GM18517 (cell line): Measurements from ENCODE around the gene KEL.
"Not testable (repeated sequence)": the region's sequence is repeated elsewhere in the genome, so short reads cannot be mapped to it uniquely, and the experiment has no call there.

Experiments
- ATAC-seq: cut with Tn5 transposase; IDR thresholded peaks from one replicate; pipeline ENCODE4 v1.9.1; 2021; ENCODE audit warnings: mild to moderate bottlenecking, moderate library complexity; ENCODE audit not compliant: unreplicated experiment

Gene KEL, protein sequence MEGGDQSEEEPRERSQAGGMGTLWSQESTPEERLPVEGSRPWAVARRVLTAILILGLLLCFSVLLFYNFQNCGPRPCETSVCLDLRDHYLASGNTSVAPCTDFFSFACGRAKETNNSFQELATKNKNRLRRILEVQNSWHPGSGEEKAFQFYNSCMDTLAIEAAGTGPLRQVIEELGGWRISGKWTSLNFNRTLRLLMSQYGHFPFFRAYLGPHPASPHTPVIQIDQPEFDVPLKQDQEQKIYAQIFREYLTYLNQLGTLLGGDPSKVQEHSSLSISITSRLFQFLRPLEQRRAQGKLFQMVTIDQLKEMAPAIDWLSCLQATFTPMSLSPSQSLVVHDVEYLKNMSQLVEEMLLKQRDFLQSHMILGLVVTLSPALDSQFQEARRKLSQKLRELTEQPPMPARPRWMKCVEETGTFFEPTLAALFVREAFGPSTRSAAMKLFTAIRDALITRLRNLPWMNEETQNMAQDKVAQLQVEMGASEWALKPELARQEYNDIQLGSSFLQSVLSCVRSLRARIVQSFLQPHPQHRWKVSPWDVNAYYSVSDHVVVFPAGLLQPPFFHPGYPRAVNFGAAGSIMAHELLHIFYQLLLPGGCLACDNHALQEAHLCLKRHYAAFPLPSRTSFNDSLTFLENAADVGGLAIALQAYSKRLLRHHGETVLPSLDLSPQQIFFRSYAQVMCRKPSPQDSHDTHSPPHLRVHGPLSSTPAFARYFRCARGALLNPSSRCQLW

DNA sequence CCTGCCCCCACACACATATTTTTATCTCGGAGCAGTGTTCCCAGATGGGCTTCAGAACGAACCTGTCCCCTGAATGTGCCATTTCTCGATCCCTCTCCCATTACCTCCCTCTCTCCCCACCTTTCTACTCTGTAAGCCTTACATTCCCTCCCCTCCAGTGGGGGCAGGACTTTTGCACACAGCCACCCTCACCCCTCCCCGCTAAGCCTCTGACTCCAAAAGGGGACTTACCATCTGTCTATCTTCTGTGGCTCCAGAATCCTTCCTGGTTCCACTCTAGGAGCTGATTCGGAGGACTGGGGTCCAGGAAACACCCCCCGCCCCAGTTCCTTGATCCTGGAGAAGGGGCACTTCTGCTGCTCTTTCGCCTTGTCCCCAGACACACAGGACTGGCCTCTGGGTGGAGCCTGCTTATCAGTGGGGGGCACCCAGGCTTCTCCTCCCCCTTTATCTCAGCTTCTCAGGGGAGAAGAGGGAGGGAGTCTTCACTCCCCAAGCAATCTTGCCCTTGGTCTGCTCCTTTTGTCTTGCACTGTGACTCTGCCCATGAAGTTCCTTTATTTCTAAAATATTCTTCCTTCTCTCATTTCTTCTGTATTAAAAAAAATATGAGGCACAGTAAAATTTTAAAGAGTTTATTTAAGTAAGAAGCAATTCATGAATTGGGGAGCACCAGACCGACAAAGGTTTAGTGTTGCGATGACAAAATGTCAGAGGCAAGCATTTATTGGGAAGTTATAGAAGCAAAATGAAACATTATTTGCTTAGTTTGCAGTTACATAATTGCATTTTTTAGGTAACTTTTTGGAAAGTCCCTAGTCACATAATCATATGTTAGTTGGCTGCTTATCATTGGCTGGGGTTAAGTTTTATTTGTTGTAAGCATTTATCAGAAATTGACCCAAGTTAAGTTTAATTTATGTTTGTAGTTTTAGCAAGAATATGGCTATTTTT lies at the start of gene KEL:
TSS of gene KEL (minus strand) at position 391 of the 954 bp plus-strand sequence. CDS start at position 234, 157 bp downstream.
- no peak for ATAC-seq

DNA sequence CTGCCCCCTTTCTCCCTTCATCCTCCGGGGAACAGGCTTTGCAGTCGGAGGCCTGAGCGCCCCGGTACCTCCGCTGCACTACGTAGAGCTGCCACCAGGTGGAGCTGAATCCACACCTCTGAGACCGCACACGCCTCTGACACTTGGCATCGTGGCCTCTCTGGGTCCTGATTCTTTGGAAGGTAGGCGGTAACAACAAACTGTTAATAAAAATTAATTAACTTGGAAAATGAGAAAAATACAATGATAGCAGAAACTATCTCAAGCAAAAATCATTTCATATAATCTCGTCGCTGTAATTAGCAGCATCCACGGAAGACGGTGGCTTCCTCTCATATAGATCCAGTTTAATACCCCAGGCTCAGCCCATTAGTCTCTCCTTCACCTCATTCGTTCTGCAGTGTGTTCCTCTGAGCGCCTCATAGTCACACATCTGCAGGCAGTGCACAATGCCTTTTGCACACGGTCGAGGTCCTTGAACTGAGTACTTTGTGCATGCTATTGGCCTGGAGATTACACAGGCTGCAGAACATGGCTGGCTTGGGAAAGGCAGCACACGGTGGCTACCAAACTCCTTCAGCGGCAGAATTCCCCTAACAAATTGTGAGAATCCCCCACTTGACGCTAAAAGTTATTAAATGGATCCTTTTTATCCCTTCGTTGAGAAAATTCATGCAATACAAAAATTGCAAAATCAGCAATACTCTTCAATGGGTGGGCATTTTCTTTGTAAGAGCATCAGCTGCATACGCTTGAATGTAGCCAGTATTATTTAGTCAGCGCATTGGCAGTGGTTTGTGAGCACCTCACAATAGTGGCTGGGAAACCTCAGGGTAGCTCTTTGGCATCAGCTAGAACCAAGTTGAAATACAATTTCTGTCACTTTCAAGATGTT lies 46.1 kb upstream of the KEL start:
- peak; percentile 80 for ATAC-seq

DNA sequence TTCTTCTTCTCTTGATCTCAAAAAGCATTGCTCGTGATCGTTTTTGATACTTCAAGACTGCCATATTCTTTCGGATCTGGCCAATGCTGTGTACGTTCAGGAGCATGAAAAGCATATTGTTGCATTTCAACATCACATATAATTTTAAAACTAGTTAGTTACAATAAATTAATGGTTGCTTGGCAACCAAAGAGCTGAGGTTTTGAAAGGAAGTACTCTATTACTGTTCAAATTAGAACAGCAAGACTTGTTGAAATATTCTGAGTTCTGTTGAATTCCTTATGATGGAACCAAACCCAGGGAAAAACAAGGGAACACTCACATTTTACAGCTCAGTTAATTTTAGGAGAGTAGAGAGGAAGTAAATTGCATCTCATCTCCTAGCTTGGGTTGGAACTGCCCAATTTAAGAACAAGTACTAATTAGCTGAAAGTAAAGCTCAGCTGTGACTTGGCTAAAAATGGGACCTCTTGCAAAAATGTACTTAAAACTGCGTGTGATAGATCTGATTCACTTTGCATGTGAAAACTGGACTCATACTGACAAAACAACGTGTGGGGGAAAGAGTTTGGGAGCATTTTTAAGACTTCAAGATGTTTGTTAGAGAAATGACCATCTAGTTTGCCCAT lies 43.6 kb upstream of the KEL start:
- no peak for ATAC-seq

DNA sequence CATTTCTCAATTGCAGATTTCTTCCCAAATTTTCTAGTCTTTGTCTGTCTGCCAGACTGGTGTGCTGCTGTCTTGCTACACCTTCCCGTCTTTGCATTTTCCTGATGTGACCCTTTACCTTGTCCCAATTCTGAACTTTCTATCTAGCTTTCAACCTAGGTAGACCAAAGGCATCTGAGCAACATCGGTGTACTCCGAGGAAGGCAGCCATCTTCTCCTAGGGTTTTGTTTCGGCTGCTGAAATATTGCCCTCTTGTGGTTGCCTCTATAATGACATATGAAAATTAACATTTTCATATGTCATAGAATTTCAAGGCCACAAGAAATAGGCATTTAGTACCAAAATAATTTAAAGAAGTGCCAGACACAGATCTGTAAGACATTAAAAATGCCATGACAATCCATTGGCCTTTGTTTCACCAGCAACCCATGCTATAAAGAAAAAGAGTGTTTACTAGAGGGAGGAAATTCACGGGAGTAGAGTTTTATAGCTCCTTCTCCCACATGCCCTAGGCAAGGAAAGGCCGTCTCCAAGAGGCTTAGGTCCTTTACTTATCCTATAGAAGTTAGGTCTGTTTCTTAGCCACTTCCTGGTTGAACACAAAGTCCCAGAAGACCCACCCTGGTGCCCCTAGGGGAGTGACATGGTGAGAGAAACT lies 41.4 kb upstream of the KEL start:
- peak; percentile 72 for ATAC-seq

DNA sequence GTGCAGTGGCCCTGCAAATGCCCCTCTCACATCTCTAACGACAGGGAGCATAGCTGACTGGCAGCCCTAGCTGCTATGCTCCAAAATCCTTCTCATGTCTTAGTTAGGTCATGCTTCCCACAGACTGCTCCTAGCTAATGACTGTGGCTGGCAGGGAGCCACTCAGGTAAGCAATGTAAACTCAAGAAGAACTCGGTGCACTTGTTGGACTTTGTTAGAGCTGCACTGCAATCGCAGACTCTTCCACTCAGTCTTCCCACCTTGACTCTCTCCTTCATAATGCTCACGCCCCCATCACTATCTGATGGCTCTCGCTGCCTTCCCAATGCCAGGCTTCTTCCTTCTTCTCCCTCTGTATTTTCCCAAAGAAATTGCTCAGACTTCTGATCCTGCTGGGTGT lies 40.7 kb upstream of the KEL start:
- ATAC-seq, result no peak

DNA sequence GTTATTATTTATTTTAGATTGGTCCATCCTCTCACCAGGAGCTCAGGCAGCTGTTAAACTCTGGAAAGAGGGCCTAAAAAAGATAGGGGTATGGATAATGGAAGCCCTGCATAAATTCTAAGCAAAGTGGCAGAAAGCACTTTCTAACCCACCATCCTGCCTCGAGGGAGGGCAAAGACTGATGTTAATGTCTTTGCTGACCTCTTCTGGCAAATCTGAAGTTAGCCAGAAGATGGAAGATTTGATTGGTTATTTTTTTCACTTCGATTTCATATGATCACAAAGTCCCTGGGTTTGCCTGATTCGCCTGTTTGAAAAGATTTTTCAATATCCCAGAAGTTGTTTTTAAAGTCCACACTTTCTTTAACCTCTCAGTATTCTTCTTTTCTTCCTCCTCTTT lies 39.9 kb upstream of the KEL start:
- ATAC-seq, result no peak

DNA sequence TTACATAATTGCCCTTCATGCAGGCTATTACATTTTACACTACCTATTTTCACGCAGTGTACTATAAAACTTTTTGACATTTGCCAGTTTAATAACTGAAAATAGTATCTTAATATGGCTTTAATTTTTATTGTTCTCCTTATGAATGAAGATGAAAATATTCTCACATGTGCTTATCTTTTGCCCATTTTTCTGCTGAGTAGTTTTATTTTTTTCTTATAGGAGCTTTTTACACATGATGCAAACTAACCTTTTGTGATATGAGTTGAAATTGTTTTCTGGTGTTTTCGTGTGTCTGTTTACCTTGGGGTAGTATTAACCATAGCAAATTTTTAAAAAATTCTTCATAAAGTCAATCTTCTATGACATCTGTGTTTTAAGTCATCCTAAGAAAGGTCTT lies 38.5 kb upstream of the KEL start:
- no peak for ATAC-seq

DNA sequence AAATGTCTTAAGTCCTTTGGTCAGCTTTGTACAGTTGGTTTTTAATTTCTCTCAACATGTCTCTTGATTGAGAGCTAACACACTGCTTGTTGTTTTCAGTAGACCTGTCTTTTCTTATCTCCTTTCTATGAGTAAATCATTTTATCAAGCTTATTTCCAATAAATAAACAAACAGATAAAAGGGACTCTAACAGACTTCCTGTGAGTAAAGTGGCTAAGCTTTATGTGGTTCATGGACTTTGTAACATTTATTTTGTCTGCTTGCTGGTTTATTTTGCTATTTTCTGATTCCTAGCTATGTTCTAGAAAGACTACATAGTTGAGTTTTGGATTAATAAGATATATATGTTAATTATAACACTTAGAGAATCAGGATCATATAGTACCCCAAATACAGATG lies 37.6 kb upstream of the KEL start:
- ATAC-seq, result no peak

DNA sequence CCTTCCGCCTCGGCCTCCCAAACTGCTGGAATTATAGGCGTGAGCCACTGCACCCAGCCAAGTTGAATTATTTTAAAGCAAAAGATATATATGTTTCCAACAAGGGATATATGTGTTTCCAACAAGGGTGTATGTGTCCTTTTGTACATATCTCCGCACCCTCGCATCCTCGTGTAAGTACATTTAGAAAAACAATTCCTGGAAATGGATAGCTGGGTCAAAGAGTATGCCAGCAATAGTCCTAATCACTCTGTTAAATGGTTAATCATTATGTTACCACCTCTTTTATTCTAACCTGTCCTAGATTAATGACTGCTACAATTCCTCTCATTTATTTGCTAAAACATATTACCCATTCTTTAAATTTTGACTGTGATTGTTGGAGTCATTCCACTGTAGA lies 36.8 kb upstream of the KEL start:
- ATAC-seq, result no peak

DNA sequence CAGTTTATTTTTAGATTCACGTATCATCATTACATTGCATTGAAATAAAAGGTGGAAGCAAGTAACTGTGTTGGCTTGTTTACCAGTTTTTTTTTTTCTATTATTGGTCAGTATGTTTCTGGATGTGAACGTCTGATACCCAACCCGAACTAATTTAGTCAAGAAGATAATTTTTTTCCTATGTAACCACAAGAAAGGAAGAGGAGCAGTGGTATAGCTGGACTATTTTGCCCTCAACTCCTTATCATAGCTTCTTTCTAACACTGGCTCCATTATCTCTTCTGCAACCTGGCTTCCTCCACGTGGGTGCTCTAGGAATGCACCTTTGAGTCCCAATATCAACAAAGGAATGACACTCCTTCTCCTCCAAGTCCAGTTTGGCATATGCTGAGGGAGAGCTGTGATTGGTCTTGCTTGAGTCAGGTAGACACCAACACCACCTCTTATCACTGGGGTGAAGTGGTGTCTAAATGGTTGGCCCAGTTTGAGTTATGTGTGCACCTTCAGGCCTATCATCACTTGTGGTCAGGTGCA lies 35.4 kb upstream of the KEL start:
- no peak for ATAC-seq

DNA sequence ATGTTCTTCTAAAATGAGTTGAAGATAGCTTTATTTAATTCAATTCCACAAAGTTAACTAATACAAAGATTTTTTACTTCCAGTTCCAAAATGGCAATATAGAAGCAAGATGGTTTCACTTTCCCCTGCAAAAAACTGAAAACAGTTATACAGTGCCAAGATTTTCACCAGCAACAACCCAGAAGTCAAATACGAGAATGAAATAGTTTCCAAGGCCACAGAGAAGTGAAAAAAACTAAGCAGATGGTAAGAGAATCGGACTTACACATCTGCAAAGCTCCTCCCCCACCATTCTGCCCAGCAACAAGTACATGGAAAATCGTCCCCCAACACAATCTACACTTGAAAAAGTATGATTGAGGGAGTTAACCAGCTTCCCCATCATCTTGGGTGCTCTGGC lies 30.3 kb upstream of the KEL start:
- no peak for ATAC-seq

DNA sequence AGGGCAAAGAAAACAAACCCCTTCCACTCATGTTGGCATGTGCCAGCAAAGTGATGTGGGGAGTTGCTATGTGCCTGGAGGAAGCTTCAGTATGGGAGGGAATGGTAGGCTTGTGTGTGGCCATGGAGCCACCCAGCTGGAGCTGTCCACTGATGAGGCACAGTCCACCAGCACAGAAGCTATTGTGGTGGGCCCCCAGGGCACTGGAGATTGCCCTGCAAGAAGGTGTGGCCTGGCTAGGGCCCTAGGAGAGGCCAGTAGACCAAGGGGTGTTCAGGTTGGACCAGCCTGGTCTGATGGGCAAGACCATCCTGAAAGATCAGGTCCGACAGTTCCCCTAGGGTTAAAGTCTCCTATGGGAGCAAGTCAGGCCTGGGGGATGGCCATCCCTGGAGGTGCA lies 22.1 kb upstream of the KEL start:
- ATAC-seq, result no peak

DNA sequence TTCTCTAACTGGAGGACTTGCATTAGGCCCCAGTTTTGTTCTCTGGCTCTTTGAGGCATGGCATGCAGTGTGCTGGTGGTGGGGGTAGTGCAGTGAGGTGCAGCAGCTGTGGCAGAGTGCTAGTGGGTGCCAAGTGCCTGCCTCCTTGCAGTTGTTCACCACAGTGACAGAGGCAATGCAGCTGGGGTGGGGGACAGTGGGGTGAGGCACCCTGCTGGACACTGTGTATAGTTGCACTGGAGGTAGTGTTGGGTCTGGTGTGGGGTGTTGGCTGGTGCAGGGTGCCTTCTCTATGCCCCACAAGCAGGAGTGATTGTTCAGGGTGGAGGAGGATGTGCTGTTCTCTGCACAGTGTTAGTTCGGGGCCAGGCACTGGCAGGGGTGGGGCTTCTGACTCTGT lies 21.7 kb upstream of the KEL start:
- no peak for ATAC-seq

DNA sequence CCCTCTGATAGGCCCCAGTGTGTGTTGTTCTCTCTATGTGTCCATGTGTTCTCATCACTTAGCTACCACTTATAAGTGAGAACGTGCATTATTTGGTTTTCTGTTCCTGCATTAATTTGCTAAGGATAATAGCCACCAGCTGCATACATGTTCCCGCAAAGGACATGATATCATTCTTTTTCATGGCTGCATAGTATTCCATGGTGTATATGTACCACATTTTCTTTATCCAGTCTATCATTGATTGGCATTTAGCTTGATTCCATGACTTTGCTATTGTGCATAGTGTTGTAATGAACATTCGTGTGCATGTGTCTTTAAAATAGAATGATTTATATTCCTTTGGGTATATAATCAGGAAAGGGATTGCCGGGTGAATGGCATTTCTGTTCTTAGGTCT lies 16.2 kb upstream of the KEL start:
- ATAC-seq, result not testable (repeated sequence)

DNA sequence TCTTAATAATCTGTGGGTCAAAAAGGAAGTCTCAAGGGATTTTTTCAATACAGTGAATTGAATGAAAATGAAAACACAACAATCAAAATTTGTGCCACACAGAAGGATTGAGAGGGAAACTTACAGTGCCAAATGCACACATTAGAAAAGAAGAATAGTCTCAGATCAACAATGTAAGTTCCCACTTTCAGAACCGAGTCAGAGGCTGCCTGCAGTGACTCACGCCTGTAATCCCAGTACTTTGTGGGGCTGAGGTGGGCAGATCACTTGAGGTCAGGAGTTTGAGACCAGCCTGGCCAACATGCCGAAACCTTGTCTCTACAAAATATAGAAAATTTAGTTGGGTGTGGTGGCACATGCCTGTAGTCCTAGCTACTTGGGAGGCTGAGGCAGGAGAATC lies 12.5 kb upstream of the KEL start:
- no peak for ATAC-seq

DNA sequence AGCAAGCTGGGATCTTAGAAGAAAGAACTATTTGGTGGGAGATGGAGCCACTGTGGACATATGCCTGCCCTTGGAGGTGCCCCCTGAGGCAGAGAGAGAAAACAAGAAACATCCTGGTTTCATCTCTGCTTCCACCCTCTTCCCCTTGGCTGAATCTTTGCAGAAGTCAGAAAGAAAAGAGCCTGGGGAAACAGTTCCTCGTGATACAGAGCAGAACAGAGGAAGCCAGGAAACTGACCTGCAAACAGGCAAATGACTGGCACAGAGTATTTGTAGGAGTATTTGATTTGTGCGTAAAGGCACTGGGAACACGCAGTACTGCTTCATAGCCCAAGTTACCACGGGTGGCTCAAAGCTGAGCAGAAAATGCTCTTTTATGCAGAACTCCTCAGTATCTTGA lies 7.0 kb upstream of the KEL start:
- no peak for ATAC-seq

DNA sequence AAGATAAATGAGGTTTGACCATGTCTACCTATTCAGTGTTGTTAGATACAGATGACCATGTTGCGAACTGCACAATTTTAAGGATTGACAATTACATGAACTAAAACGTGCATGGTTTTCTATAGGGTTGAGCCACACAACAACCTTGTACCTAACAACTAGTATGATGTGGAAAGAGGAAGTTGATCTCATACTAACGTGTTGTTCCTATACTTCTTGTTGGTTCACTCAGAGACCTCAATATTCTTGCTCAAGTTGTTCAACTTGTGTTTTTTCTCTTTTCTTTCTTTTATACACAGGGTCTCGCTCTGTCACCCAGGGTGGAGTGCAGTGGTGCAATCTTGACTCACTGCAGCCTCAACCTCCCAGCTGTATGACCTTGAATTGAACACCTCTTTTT lies 6.1 kb upstream of the KEL start:
- no peak for ATAC-seq

DNA sequence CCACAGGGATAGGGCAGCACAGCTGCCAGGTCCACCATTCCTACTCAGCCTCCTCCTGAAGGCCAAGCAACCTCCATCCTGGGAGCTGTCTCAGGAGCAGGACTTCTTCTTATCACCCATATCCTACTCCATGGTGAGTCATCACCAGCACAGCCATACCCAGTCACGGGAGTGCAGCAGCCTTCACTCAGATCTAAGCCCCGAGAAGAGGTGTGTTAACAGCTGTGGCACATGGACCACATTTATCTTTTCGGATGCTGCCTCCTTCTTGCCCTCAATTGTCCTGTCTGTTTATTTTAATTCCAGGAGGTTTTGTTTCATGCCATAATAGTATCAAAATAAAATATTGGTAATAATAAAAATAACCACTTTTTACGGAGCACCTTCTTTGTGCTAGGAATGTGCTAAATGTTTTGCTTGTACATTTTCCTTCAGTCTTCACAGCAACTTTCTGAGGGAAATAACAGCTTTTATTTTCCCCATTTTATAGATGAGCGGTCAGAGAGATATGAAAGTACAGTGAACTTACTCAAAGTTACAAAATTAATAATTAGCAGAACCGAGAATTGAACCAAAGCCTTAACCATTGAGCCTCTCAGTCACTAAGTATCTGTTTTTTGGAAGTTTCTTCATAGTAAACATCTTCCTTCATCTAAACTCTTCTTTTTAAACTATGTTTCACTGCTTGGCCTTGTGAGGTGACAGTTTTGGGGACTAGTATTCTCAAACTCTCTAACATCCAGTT lies 2.5 kb upstream of the KEL start:
- ATAC-seq, result no peak
